SHP77 (cell line): Measurements from ENCODE around the gene TRIM45.
"Not testable (repeated sequence)": the region's sequence is repeated elsewhere in the genome, so short reads cannot be mapped to it uniquely, and the experiment has no call there.

Source experiments
- DNase-seq, 2 experiments: peaks; one replicate each; lab custom pipeline; 2025; lab: John Stamatoyannopoulos, UW

The TRIM45 gene

GRCh38 chr1:117130526-117130925 lies 9.0 kb upstream of the TRIM45 start:
- no peak for DNase-seq

- peak in 1 of 2 experiments; percentile 12 for DNase-seq
Measured at GRCh38 chr1:117128323-117129079, 7.0 kb upstream of the TRIM45 start.

GRCh38 chr1:117127795-117128194 lies 6.2 kb upstream of the TRIM45 start:
- DNase-seq = no peak

- DNase-seq = no peak
Measured at GRCh38 chr1:117124661-117125060, 3.1 kb upstream of the TRIM45 start.

- no peak for DNase-seq
Measured at GRCh38 chr1:117123274-117123673, 1.7 kb upstream of the TRIM45 start.

GRCh38 chr1:117122330-117123025 lies 929 bp upstream of the TRIM45 start:
- DNase-seq = no peak

GRCh38 chr1:117120774-117121588 lies 568 bp downstream of the TRIM45 start:
- no peak for DNase-seq

- DNase-seq = not testable (repeated sequence)
Measured at GRCh38 chr1:117119144-117119543, 2.4 kb downstream of the TRIM45 start.

- no peak for DNase-seq
Measured at GRCh38 chr1:117118137-117118536, 3.4 kb downstream of the TRIM45 start.

GRCh38 chr1:117117697-117118096 lies 3.9 kb downstream of the TRIM45 start:
- DNase-seq = no peak

GRCh38 chr1:117116784-117117130 lies 4.8 kb downstream of the TRIM45 start:
- no peak for DNase-seq

GRCh38 chr1:117116090-117116783 lies 5.3 kb downstream of the TRIM45 start:
- DNase-seq = no peak

- DNase-seq = no peak
Measured at GRCh38 chr1:117114877-117115276, 6.7 kb downstream of the TRIM45 start.

GRCh38 chr1:117113199-117113598 lies 8.3 kb downstream of the TRIM45 start:
- DNase-seq = no peak

- no peak for DNase-seq
Measured at GRCh38 chr1:117112047-117112717, 9.4 kb downstream of the TRIM45 start.

GRCh38 chr1:117110774-117111173 lies 10.8 kb downstream of the TRIM45 start:
- no peak for DNase-seq

- DNase-seq = no peak
Measured at GRCh38 chr1:117107364-117107763, 14.2 kb downstream of the TRIM45 start.

GRCh38 chr1:117106478-117106877 lies 15.1 kb downstream of the TRIM45 start:
- no peak for DNase-seq

GRCh38 chr1:117105722-117106121 lies 15.8 kb downstream of the TRIM45 start:
- no peak for DNase-seq

- no peak for DNase-seq
Measured at GRCh38 chr1:117104986-117105385, 16.6 kb downstream of the TRIM45 start.

GRCh38 chr1:117101858-117102257 lies 19.7 kb downstream of the TRIM45 start:
- DNase-seq = not testable (repeated sequence)

GRCh38 chr1:117101334-117101733 lies 20.2 kb downstream of the TRIM45 start:
- DNase-seq = no peak
